Measurements from ENCODE around the gene PAQR6. TPM values are rescaled to one million over a fixed set of nuclear protein-coding genes. Genes with fewer than 3 reads are reported as not detected.

Gene PAQR6, protein sequence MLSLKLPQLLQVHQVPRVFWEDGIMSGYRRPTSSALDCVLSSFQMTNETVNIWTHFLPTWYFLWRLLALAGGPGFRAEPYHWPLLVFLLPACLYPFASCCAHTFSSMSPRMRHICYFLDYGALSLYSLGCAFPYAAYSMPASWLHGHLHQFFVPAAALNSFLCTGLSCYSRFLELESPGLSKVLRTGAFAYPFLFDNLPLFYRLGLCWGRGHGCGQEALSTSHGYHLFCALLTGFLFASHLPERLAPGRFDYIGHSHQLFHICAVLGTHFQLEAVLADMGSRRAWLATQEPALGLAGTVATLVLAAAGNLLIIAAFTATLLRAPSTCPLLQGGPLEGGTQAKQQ
- 1 to 10 TPM in 1 of 2 donors, under 1 TPM in 1; 0.43 to 1.9 TPM for total RNA-seq
- long read RNA-seq, donor 1, partial matches to known transcripts, result 0 of 2 reads
- long read RNA-seq, donor 1, other reads (novel, unspliced or antisense), result 2 of 2 reads
- long read RNA-seq, donor 2, result 0 reads

DNA sequence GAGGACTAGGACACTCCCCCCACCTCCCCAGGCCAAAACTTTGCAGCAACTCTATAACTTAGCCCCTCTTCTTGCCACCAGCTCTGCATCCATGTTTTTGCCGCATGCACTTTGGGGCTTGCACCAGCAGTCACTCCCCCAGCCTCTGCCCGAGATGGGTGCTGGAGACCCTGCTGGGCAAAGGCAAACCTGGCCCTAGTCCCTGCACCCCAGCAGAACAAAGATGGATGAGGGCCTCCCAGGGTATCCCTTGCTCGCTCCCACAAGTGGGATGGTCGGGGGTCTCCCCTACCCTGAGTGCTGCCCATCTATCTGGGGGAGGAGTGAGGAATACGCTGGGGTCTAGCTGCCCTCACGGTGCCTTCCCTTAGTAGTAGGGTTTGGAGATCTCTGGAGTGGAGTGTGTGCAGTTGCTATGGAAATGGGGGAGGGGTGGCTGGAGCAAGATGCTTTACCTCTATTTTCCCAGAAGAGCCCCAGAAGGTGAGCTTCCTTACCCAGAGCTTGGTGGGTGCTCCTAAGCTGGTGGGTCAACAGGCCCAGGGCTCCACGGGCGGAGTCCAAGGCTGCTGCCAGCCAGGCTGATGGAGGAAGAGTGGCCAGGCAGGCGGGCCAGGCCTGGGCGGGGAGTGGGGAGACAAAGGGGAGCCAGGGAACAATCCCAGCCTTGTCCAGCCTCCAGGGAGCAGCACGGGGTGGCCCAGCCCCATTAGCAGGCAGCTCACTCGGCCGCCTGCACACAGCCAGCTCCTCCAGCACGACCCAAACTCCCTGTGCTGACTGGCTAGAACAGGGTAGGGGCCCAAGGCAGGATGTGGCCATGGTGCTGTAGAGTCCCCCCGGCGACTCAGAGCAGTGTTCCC is at the start of gene PAQR6:
TSS of gene PAQR6 (minus strand) at position 597 of the 863 bp plus-strand sequence. CDS start 1,325 bp downstream, outside the sequence.
- intact Hi-C loops (cut with DNase I), result no loop called here
- DNase-seq (ENCODE audit: low spot score), result no peak

- intact Hi-C loops (cut with DNase I), result no loop called here
- DNase-seq (ENCODE audit: low spot score), result peak; percentile 88
These were observed 47.6 kb upstream of the PAQR6 start, which contains the start of gene GLMP for GRCh38 chr1:156295391-156295947. Gene GLMP (minus strand): TSS chr1:156295679. CDS start chr1:156295645, 34 bp downstream.

DNA sequence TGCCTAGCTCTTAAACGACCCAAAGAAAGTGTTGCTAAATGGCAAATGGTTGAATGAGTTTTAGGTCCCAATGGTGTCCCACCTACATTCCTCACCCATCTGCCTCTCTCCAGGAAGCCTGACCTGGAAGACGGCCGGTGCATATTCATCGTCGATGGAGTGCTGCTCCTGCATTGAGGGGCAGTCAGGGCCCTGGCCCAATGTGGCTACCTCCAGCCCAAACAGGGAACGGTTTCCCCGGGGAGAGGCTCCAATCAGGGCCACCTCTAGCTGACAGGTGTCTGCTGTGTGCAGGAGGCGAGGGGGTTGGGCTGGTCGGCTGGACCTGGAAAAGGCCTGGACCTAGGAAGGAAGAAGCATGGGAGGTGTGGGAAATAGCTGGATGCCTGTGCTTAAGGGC is 46.0 kb upstream of the PAQR6 start:
- intact Hi-C loops (cut with DNase I), result no loop called here
- DNase-seq (ENCODE audit: low spot score), result peak; percentile 78

GRCh38 chr1:156293098-156293434 is 45.2 kb upstream of the PAQR6 start:
- intact Hi-C loops (cut with DNase I), result no loop called here
- DNase-seq (ENCODE audit: low spot score), result peak; percentile 67

DNA sequence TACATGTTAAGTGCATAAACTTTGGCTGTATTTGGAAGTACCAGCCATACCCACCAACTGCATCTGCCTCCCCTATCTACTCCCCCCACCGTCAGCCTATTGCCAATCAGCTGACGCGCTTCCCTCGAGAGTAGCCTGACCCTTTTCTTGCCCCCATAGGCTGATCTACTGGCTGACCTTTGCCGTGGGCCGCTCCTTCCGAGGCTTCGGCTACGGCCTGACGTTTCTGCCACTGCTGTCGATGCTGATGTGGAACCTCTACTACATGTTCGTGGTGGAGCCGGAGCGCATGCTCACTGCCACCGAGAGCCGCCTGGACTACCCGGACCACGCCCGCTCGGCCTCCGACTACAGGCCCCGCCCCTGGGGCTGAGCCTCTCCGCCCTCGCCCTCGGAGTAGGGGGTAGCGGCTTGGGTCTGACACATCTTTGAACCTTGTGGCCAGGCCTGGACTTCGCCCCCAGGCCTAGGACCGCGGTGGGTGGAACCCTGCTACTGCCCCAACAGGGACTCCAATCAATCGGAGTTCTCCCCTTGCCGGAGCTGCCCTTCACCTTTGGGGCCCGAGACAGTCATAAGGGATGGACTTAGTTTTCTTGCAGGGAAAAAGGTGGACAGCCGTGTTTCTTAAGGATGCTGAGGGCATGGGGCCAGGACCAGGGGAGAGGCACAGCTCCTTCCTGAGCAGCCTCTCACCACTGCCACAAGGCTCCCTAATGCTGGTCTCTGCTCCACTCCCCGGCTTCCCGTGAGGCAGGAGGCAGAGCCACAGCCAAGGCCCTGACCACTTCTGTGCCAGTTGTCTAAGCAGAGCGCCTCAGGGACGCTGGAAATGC is 43.6 kb upstream of the PAQR6 start:
- peak; percentile 97 for DNase-seq (ENCODE audit: low spot score)
- intact Hi-C loops (cut with DNase I), result no loop called here

DNA sequence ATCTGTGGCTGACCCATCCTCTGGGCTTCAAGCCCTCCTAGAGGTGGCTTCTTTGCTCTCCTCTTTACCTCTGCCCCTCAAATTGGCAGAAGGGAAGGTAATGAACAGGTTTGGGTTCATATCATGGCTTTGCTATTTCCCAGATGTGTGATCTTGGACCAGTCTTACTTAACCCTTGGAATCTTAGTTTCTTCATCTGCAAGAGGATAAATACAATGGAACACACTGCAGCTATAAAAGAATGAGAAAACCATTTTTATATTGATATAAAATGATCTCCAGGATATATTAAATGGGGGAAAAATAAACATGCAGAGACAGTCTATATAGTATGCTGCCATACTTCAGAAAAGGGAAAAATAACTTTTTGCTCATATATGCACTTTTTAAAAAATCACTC is 42.0 kb upstream of the PAQR6 start:
- intact Hi-C loops (cut with DNase I), result loop anchor here in 1 of 2 donors (5.0 kb wide), 1 partner anchor 1973 kb away; no protein-coding TSS in a partner anchor

DNA sequence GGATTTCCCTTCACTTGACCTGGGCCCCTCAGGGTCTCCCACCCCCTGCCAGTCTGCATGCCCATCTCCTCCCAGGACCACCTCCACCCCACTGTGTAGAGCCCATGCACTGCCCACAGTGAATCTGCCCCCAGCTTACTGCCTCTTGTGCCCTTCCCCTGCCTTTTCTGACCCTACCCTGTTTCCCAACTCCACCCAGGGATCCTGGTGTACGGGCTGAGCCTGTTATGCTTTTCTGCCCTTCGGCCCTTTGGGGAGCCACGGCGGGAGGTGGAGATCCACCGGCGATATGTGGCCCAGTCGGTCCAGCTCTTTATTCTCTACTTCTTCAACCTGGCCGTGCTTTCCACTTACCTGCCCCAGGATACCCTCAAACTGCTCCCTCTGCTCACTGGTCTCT is 38.2 kb upstream of the PAQR6 start:
- DNase-seq (ENCODE audit: low spot score), result no peak
- intact Hi-C loops (cut with DNase I), result loop anchor here in 1 of 2 donors (5.0 kb wide), 1 partner anchor 1969 kb away; no protein-coding TSS in a partner anchor

More for the DNA sequence above, 42.0 kb upstream of the PAQR6 start:
- DNase-seq (ENCODE audit: low spot score), result no peak

GRCh38 chr1:156285437-156285836 is 37.6 kb upstream of the PAQR6 start:
- DNase-seq (ENCODE audit: low spot score), result no peak
- intact Hi-C loops (cut with DNase I), result loop anchor here in 1 of 2 donors (5.0 kb wide), 1 partner anchor 1968 kb away; no protein-coding TSS in a partner anchor

DNA sequence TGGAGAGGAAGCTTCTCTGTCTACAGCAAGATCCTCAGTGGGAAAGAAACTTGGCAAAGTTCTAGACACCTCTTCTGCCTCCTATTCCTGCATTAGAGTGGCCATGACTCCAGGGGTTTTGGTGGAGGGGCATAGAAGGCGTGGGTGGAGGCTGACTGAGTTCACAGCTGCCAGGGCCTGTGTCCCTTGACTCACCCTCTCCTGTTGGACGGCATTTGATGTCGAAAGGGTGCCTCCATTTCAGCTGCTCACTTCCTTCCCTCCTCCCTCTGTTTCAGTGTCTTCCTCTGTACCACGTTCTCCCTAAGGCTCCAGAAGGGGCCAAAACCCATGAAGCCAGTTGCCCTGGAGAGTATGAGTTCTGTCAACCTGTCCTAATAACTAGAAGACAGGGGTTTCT is 36.9 kb upstream of the PAQR6 start:
- intact Hi-C loops (cut with DNase I), result loop anchor here in 1 of 2 donors (5.0 kb wide), 1 partner anchor 1967 kb away; no protein-coding TSS in a partner anchor
- DNase-seq (ENCODE audit: low spot score), result no peak

DNA sequence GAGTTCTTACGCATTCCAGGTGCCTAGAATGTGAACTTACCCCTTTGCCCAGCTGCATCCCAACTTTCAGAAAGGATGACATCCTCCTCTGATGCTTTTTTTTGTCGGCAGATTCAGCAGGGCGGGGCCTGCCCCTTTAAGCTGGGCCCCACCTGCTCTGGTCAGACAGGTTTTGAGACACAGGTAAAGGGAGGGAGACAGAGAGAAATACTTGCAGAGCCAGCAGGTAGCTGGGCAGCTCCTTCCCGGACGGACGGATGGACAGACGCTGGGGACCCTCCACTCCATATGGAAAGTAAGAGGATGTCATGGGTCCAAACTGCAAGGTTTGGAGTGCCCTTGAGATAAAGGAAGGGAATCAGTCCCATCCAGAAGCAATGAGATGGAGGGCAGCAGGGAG is 36.3 kb upstream of the PAQR6 start, which contains the start of gene TMEM79:
TSS of gene TMEM79 (plus strand) at position 214 of the 400 bp plus-strand sequence. CDS start 902 bp downstream, outside the sequence.
- intact Hi-C loops (cut with DNase I), result no loop called here

DNA sequence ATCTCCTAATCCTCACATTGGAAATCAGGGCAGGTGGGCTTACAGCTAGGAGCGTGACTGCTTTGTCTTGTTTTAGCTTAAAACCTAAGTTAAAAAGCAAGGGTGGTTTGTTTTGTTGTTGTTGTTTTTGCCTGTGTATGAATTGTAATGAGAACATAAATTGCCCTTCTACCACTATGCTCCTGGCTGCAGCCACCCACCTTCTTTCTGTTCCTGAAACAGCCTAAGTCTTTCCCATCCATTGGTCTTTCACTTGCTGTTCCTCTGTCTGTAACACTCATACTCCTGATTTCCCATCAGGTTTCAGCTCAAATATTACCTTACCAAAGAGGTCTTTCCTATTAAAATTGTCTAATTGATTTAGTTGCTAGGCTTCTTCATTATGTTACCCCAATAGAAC is 35.7 kb upstream of the PAQR6 start:
- intact Hi-C loops (cut with DNase I), result no loop called here
- no peak for DNase-seq (ENCODE audit: low spot score)

More for the DNA sequence above, 36.3 kb upstream of the PAQR6 start, which contains the start of gene TMEM79:
- no peak for DNase-seq (ENCODE audit: low spot score)

DNA sequence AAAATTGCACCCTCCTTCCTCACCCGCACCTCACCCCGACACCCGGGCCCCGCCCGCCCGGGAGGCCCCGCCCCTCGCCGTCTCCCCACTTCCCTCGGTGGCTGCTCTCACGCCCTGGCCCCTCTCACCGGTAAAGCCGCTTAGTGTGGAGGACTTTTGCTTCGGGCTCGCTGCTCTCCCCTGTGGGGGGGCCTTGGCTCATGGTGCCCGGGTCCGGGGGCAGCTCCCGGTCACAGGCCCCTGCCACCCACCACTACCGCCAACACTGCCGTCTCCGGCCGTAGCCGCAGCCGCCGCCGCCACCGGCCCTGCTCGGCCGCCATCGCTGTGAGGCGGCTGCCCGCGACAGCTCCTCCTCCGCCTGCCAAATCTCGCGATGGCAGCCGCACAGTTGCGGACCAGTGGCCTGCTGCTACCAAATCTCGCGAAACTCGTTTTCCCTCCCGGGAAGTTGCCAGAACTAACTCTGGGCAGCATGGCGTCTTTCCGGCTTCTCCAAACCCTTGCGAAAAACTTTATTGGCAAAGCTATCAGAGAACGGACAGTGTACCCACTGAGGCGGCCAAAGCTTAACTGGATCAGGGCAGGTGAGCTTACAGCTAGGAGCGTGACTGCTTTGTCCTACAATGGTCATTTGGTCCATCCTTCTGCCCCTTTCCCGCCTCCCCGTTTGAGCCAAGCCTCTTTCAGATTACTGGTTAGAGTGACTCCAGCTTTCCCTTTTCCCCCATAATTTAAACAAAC is 34.8 kb upstream of the PAQR6 start, which contains the start of gene SMG5:
TSS of gene SMG5 (minus strand) at position 347 of the 744 bp plus-strand sequence. CDS start at position 202, 145 bp downstream.
- intact Hi-C loops (cut with DNase I), result no loop called here
- DNase-seq (ENCODE audit: low spot score), result peak; percentile 99

DNA sequence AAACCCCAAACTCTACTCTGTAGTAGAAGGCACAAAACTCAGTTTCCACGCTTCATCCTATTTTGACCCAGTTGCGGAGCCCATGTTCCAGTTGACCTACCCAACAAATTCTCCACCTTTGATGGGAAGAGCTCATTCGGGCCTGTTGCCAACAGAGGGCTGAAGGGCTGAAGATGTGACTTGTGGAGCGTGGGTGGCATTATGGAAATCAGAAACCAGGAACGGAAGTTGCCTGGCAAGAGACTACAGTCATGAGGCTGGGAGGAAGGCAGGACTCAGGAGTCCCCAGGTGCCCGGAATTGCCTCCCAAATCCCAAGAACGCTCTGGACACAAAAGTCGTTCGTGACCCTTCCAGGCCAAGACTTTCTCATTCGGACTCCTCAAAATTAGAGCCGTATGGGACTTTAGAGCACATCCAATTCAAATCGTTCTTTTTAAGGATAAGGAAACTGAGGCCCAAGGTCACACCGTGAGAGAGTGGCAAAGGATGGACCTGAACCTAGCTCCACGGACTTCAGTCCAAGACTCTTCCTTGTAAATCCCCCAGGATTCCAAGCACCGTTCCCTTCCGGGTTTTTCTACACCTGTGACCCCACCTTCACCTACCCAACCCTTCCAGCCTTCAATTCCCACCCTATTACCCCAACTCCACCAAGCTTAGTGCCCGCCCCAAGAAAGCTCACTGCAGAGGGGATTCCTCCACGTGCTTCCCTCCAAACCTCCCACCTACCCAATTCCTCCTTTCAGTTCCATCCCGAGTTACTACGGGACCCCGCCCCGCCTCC is 34.0 kb upstream of the PAQR6 start:
- no peak for DNase-seq (ENCODE audit: low spot score)
- intact Hi-C loops (cut with DNase I), result no loop called here

GRCh38 chr1:156281281-156281680 is 33.4 kb upstream of the PAQR6 start:
- peak; percentile 76 for DNase-seq (ENCODE audit: low spot score)
- intact Hi-C loops (cut with DNase I), result no loop called here

DNA sequence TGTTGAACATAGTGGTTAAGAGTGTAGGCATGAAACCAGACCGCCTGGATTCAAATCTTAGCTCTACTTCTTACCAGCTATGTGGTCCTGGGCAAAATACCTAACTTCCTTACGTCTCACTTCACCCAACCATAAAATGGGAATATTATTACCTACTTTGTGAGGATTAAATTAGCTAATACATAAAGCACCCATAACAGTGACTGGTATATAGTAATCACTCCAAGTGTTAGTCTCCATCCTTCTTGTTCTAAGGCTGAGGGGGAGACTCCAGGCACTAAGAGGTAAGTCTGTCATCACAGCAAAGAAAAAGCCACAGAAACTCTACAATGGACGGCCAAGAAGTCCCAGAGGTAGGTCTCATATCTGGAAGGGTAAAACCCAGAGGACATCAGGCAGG is 32.0 kb upstream of the PAQR6 start:
- DNase-seq (ENCODE audit: low spot score), result no peak
- intact Hi-C loops (cut with DNase I), result no loop called here

GRCh38 chr1:156276966-156277381 is 29.1 kb upstream of the PAQR6 start:
- peak; percentile 60 for DNase-seq (ENCODE audit: low spot score)
- intact Hi-C loops (cut with DNase I), result no loop called here

DNA sequence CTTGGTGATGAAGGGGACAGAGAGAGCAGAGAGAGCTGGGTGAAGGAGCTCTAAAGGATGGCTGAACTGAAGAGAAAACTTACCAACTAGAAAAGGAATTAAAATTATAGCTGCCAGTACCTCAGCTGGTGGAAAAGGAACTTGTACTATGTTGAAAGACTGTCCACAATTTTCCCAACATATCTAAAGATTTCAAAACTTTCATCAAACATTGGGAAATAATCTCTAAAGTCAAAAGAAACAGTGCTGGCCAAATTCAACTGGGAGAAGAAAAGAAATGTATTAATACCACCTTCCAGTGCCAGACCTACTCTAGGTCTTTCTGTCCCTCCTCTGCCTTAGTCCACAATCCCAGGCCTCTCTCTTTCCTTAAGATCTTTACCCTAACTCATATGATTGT is 28.7 kb upstream of the PAQR6 start:
- intact Hi-C loops (cut with DNase I), result no loop called here
- DNase-seq (ENCODE audit: low spot score), result no peak

Data from posterior vena cava (tissue), 2 donors.